ENCODE results near the gene BFAR.
"Not testable (repeated sequence)": the region's sequence is repeated elsewhere in the genome, so short reads cannot be mapped to it uniquely, and the experiment has no call there.

Gene BFAR

DNA sequence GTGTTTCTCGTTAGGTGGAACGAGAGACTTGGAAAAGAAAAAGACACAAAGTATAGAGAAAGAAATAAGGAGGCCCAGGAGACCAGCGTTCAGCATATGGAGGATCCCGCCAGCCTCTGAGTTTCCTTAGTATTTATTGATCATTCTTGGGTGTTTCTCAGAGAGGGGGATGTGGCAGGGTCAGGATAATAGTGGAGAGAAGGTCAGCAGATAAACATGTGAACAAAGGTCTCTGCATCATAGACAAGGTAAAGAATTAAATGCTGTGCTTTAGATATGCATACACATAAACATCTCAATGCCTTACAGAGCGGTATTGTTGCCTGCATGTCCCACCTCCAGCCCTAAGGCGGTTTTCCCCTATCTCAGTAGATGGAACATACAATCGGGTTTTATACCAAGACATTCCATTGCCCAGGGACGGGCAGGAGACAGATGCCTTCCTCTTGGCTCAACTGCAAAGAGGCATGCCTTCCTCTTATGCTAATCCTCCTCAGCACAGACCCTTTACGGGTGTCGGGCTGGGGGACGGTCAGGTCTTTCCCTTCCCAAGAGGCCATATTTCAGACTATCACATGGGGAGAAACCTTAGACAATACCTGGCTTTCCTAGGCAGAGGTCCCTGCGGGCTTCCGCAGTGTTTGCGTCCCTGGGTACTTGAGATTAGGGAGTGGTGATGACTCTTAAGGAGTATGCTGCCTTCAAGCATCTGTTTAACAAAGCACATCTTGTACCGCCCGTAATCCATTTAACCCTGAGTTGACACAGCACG, 3.6 kb downstream of the BFAR start:
- not testable (repeated sequence) for DNase-seq (ENCODE audit: low read depth)

DNA sequence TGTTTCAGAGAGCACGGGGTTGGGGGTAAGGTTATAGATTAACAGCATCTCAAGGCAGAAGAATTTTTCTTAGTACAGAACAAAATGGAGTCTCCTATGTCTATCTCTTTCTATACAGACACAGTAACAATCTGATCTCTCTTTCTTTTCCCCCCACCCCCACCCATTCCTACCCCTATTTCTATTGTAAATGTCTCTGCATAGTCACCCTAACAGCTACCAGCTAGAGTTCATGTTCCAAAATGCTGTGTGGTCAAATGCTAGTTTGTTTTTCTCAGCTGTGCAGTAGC, 4.1 kb downstream of the BFAR start:
- not testable (repeated sequence) for DNase-seq (ENCODE audit: low read depth)

DNA sequence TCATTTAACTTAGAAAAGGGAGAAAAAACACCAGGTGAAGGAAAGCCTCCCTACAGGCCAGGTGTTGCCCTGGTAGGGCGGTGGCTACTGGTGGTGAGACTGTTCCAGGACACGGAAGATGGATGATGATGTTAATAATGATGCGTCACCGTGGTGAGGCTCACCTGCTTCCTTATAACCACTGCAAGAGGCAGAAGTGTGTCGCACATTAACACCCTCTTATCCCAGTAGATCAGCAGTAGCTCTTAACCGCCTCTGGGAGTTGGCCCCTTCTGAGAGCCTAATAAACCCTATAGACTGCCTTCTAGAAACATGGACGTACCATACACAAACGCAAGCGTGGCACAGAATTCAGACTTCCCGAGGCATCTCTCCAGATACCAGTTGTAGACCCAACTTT, 7.8 kb downstream of the BFAR start:
- DNase-seq (ENCODE audit: low read depth): no peak

DNA sequence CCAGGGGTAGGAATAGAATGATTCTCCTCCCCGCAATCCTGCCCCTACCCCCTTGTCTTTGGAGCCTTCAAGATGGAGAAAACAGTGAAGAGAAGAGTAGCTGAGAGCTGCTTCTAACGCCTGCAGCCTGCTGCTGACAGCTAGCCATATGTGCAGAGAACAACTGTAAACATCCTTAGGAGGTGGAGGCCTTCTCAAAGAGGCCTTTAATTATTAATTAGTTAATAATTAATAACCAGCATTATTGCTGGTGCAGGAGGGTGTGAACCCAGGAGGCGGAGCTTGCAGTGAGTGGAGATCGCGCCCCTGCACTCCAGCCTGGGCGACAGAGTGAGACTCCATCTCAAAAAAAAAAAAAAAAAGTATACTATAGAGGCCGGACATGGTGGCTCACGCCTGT, 8.5 kb downstream of the BFAR start:
- no peak for DNase-seq (ENCODE audit: low read depth)

DNA sequence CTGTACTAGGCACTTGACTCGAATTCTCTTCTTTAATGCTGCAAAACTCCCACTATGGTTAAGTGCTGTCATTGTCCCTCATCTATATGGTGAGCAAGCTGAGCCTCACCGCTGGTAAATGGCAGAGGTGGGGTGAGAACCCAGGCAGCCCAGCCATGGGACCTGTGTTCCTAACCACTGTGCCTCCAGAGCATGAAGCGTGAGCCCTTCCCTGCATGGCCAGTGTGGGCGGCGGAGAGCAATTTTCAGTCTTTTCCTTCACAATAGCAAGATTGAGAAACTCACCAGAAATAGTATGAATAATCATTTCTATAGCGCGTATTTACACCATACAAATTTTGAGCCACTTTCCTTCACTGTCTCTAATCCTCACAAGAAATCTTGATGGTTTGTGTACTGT, 9.2 kb downstream of the BFAR start:
- no peak for DNase-seq (ENCODE audit: low read depth)

DNA sequence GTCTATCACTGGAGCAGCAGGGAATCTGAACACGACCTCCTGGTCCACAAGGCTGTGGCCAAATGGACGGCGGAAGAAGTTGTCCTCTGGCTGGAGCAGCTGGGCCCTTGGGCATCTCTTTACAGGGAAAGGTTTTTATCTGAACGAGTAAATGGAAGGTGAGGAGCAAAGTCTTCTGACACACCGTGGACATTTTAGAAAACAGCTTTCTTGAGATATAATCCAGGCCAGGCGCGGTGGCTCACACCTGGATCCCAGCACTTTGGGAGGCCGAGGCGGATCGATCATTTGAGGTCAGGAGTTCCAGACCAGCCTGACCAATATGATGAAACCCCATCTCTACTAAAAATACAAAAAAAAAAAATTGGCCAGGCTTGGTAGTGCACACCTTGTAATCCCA, 17.1 kb downstream of the BFAR start:
- no peak for DNase-seq (ENCODE audit: low read depth)

DNA sequence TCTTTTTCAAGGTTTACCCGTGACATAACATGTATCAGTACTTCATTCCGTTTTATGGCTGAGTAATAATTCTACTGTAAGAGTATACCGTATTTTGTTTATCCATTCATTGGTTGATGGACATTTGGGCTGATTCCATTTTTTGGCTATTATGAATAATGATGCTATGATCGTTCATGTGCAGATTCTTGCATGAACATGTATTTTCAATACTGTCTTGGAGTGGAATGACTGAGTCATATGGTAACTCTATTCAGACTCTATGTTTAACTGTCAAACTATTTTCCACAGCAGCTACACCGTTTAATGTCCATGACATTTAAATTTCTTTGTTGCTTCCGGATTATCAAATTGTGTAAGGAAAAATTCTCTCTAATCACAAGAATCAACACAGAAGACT, 17.9 kb downstream of the BFAR start:
- no peak for DNase-seq (ENCODE audit: low read depth)

DNA sequence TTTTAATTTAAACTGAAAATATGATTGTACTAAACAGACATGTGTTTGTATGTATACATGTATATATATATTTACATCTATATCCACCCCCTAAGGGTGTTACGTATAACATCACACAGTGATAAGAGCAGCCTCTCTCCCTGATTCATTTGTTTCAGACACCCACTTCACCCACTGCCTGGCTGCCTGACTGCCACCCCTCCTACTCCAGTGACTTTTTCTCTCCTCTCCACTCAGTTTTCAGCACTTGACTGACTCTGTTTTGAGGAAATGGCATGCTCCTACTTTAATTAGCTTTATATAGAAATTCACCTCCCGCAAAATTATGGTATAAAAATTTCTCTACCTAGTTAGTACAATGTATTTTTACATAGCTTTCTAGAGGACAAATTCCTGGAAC, 20.0 kb downstream of the BFAR start:
- DNase-seq (ENCODE audit: low read depth): no peak

DNA sequence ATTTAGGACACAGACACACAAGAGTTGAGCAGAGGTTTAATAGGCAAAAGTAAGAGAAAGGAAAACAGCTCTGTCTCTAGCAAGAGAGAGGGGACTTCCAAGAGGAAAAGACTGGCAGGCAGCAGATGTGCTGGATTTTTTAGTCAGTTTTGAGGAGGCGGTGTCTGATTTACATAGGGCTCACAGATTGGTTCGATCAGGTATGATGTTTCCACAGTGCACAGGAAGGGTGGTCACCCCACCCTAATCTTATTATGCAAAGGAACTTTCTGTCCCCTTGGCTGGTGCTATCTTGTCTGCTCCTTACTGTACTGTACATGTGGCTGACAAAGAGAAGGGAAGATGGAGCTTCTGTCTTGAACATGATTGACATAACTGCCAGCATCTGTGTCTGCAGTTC, 25.3 kb downstream of the BFAR start:
- no peak for DNase-seq (ENCODE audit: low read depth)

DNA sequence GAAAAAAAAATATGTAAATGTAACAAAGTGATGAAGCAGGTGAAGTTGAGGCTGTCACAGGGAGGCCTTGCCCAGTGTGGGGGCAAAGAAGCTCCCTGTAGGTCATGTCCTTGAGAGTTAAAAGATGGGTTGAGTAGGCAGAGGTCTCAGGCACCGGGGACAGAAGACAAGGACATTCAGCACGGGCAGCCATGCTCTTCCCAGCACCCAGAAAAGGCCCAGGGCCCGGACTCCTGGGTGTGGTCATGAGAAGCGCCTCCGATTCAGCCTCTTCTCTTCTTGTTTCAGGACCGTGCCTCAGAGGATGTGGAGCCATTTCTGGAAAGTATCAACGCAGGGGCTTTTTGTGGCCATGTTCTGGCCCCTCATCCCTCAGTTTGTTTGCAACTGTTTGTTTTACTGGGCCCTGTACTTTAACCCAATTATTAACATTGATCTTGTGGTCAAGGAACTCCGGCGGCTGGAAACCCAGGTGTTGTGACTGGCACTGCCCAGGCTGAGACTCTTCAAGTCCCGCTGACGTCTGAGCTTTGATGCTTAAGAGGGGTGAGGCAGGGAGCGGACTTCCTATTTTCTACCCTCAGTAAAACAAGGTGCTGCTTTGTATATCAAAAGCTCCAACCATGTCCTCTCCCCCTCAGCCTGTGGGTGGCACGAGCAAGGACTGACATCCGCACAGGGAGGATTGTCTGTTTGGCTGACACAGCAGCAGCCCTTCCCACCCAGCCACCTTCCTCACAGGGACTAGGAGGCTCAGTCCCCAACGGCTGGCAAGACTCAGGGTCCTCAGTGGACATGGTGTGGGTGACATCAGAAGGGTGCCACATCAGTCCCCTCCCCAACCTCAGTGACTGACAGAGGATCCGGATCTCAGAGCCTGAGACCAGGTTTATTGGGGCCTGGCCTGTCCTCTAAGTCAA, 34.9 kb downstream of the BFAR start:
- no peak for DNase-seq (ENCODE audit: low read depth)

DNA sequence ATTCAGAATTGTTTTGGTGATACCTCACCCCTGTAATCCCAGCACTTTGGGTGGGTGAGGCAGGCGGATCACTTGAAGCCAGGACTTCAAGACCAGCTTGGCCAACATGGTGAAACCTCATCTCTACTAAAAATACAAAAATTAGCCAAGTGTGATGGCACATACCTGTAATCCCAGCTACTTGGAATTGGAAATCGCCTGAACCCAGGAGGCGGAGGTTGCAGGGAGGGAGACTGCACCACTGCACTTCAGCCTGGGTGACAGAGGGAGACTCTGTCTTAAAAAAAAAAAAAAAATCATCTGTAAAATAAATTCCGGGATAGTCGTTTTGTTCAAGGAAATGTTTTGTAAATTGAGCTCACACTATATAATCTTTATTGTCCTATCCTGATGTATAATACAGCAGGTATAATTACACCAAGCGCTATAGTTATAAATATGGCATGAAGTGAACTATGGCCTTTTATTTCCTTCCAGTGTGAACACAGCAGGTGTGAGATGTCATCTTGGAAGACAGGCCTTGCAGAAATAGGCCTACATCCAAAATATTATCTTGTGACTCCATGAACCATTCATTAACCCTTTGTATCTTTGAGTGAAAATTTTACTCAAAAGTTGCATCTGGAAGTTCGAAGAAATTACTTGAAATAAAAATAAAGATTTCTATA, 35.9 kb downstream of the BFAR start:
- DNase-seq (ENCODE audit: low read depth): no peak

DNA sequence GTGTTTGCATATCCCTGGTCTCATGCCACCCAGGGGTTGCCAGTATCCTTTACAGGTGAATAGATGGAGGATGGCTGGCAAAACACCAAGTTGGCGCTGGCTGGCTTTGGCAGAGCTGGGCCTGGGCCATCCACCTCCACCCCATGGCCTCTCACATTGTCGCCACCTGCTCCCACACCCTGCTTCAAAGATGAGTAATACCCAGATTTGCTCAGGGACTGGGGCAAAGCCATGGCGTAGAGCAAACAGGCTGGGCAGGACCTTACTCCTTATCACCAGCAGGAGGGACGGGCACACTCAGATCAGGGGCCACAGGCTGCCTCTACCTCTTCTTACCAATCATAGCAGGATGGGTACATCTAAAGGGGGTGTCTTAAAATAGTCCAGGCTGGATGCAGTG, 37.0 kb downstream of the BFAR start:
- DNase-seq (ENCODE audit: low read depth): no peak

DNA sequence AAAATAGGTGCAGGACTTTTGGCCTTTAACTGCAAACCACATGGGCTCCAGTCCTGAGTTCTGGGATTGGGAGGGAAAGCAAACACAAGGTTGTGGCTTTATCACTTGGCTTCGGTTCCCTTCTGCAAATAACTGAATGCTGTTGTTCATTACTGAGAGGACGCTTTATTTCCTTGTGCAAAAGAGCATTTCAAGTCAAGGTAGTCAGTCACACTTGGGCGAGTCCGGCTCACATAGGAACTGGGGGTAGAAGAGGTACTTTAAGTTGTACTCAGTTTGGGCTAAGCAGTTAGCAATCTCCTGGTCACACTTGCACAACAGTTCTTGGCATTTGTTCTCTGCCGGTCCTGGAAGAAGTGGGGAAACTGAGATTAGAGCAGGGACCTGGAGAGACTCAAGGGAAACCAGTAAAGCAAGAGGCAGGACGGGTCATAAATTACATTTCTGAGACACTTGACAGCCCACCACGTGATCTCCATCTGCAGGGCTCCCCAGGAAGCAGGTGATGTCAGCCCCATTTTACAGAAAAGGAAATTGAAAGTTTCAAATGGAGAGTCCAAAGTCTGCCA, 39.7 kb downstream of the BFAR start:
- no peak for DNase-seq (ENCODE audit: low read depth)

DNA sequence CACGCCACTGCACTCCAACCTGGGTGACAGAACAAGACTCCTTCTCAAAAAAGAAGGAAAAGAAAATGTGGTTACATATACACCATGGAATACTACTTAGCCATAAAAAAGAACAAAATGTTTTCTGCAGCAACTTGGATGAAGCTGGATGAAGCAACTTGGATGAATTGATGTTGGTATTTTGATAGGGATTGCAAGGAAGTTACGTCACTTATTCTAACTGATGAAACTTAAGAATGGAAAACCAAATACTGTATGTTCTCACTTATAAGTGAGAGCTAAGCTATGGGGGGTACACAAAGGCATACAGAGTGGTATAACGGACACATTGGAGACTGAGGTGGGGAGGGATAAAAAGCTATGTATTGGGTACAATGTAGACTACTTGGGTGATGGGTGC, 43.9 kb downstream of the BFAR start:
- DNase-seq (ENCODE audit: low read depth): no peak

DNA sequence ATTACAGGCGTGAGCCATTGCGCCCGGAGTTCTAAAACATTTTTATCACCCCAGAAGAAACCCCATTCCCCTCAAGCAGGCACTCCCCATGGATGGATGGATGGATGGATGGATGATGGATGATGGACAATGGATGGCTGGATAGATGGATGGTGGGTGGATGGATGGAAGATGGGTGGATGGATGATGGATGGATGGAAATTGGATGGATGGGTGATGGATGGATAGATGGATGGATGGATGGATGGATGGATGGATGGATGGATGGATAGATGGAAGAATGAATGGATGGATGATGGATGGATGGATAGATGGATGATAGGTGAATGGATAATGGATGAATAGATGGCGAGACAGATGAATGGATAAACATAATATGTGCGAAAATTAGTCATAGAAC, 44.9 kb downstream of the BFAR start:
- DNase-seq (ENCODE audit: low read depth): no peak

DNA sequence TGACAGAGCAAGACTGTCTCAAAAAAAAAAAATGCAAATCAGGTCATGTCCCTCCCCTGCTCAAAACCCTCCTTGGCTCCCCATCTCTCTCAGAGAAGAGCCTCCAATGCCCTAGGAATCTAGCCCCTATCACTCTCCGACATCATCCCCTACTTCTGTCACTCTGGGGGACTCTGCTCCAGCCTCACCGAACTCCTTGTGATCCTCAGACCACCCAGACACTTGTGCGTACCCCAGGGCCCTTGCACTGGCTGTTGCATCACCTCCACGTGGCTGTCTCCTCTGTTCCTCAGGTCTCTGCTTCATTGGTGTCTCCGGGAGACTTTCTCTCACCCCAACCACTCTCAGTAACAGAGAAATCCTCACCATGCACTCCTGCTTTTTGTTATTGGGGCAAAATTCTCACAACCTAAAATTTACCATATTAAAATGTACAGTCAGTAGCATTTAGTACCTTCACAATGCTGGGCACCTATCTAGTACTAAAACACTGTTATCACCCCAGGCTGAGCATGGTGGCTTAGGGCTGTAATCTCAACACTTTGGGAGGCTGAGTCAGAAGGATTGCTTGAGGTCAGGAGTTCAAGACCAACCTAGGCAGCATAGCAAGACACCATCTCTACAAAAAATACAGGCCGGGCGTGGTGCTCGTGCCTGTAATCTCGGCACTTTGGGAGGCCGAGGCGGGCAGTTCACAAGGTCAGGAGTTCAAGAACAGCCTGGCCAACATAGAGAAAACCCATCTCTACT, 46.2 kb downstream of the BFAR start:
- DNase-seq (ENCODE audit: low read depth): no peak

DNA sequence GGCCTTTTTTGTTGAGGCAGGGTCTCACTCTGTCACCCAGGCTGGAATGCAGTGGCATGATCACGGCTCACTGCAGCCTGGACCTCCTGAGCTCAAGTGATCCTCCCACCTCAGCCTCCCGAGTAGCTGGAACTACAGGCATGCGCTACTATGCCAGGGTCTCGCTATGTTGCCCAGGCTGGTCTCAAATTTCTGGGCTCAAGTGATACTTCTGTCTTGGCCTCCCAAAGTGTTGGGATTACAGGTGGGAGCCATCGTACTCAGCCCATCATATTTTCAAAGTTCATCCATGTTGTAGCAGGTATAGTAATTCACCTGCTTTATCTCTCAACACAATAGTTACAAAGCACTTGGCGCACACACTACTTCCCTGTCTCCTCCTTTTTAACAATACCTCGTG, 47.6 kb downstream of the BFAR start:
- not testable (repeated sequence) for DNase-seq (ENCODE audit: low read depth)

DNA sequence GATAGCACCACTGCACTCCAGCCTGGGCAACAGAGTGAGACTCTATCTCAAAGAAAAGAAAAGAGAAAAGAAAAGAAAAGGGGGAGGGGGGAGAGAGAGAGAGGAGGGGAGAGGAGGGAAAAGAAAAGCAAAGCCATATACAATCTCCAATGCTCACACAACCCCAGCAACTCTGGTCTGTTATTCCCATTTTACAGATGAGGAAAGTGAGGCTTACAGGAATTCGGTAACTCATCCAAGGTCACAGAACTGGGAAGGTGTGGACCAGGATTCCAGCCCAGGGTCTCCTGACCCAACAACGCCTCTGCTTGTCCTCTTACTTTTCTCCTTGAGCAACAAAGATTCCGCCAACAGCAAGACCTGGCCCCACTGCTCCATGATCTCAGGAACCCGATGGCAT, 48.4 kb downstream of the BFAR start:
- DNase-seq (ENCODE audit: low read depth): no peak

DNA sequence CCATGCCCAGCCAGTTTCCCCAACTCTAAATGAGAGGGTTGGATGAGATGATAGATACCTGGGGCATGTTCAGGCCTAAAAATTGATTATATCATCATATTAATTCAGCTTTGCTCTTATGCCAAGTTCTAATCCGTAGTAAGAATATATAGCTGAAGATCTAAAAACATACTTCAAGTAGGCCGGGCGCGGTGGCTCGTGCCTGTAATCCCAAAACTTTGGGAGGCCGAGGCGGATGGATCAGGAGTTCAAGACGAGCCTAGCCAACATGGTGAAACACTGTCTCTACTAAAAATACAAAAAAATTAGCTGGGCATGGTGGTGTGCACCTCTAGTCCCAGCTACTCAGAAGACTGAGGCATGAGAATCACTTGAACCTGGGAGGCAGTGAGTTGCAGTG, 49.4 kb downstream of the BFAR start:
- no peak for DNase-seq (ENCODE audit: low read depth)

DNA sequence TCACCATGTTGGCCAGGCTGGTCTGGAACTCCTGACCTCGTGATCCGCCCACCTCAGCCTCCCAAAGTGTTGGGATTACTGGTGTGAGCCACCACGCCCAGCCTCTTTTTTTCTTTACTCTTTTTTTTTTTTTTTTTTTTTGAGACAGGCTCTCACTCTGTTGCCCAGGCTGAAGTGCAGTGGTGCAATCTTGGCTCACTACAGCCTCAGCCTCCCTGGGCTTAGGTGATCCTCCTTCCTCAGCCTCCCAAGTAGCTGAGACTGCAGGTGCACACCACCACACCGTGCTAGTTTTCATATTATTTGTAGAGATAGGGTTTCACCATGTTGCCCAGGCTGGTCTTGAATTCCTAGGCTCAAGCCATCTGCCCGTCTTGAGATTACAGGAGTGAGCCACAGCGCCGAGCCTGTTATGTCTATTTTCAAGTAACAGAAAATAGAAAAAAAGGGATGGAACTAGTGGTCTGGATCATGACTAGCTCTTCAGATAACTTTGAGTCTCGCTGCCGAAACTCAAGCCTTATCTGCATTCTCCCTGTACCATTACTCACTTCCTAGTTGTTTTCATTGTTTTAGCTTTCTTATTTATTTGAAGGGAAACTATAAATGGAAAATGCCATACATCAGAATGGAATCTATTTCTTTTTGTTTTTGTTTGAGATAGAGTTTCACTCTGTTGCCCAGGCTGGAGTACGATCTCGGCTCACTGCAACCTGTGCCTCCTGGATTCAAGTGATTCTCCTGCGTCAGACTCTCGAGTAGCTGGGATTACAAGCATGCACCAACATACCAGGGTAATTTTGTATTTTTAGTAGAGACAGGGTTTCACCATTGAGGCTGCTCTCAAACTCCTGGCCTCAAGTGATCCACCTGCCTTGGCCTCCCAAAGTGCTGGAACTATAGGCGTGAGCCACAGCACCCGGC, 53.4 kb downstream of the BFAR start:
- peak; percentile 31 for DNase-seq (ENCODE audit: low read depth)

DNA sequence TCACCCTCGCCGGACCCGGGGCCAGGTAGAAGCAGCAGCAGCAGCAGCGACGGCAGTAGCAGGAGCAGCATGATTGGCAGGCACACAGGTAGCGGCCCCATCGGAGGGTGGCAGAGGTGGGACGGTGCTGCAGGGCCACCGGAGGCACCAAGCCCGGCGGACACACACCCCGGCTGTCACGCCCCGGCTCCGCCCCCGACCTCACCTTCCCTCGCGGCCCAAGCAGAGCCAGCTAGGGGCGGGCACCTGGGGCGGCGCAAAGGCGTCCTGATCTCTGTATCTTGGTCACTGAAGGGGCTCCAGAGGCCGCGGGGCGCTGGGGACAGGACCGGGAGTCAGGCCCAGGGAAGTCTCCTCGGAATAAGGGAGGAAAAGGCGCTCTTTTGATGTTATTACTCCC, 61.4 kb downstream of the BFAR start, which contains the start of gene PLA2G10:
Gene PLA2G10 (minus strand): TSS at position 180 of the 400 bp plus-strand sequence. CDS start 79 bp downstream, at position 101.
- DNase-seq (ENCODE audit: low read depth): not testable (repeated sequence)
